H1 (cell line): ENCODE data around the gene DCANP1. TPM values are rescaled to one million over a fixed set of nuclear protein-coding genes. Genes with fewer than 3 reads are reported as not detected.

Experiments
- CTCF ChIA-PET: fragments of 300-600 bp; sonication (Branson Sonifier 250); formaldehyde crosslinking; loops from one replicate; lab custom pipeline; 2021; ENCODE audit not compliant: partially characterized antibody; lab: Charles Lee
- POLR2A ChIA-PET: fragments of 300-600 bp; sonication (Branson Sonifier 250); formaldehyde crosslinking; loops from one replicate; lab custom pipeline; 2021; ENCODE audit warnings: inconsistent platforms; ENCODE audit not compliant: partially characterized antibody; lab: Charles Lee
- DNase-seq, 2 experiments: peaks; one replicate each; pipeline versions ENCODE4 v3.0.0 to v3.0.0-alpha.2; 2010 to 2022; ENCODE audit warnings: low spot score in 2 of 2, low read depth in 1 of 2, mixed read lengths in 1 of 2
- FAIRE-seq: peaks from 2 replicates; lab custom pipeline; 2011; peaks lifted over from hg19 to GRCh38; lab: Jason Lieb, UNC
- H2AFZ ChIP-seq: 2 replicates; pipeline ENCODE4 v1.8.1; 2012; ENCODE audit warnings: low read length, inconsistent platforms
- H2AK5ac ChIP-seq: 2 replicates; pipeline ENCODE4 v1.6.1; 2013; ENCODE audit warnings: low read depth, low read length
- H2BK120ac ChIP-seq: replicated peaks from 2 replicates; pipeline ENCODE3; 2013; ENCODE audit warnings: low read depth, low read length, inconsistent platforms
- H2BK12ac ChIP-seq: 2 replicates; pipeline ENCODE4 v1.6.1; 2013; ENCODE audit warnings: low read depth, low read length
- H2BK15ac ChIP-seq: 2 replicates; pipeline ENCODE4 v1.6.1; 2013; ENCODE audit warnings: low read length
- H2BK20ac ChIP-seq: 2 replicates; pipeline ENCODE4 v1.6.1; 2013; ENCODE audit warnings: low read length
- H2BK5ac ChIP-seq: 2 replicates; pipeline ENCODE4 v1.6.1; 2013; ENCODE audit warnings: low read depth, low read length
- H3K14ac ChIP-seq: 2 replicates; pipeline ENCODE4 v1.6.1; 2013; ENCODE audit warnings: inconsistent platforms; ENCODE audit not compliant: insufficient read length
- H3K18ac ChIP-seq: 2 replicates; pipeline ENCODE4 v1.6.1; 2013; ENCODE audit warnings: low read length; ENCODE audit errors: extremely low read depth
- H3K23ac ChIP-seq: 2 replicates; pipeline ENCODE4 v1.6.1; 2013; ENCODE audit warnings: inconsistent platforms; ENCODE audit not compliant: insufficient read length
- H3K23me2 ChIP-seq: 2 replicates; pipeline ENCODE4 v1.6.1; 2013; ENCODE audit warnings: low read depth, low read length
- H3K27ac ChIP-seq: 2 replicates; pipeline ENCODE4 v1.6.1; 2011; ENCODE audit warnings: low read depth, low read length, inconsistent platforms
- H3K27me3 ChIP-seq, 4 experiments: replicated peaks in 1 of 4; 1 replicate in 1 of 4; 2 replicates in 3 of 4; pipeline versions ENCODE4 v1.6.1 to v1.8.1; 2011 to 2013; ENCODE audit warnings: low read length in 3 of 4, mild to moderate bottlenecking in 3 of 4, inconsistent platforms in 2 of 4, mixed read lengths in 2 of 4, moderate library complexity in 1 of 4; ENCODE audit not compliant: control insufficient read depth in 3 of 4, insufficient read depth in 3 of 4; ENCODE audit errors: extremely low read depth in 1 of 4
- H3K36me3 ChIP-seq, 4 experiments: 2 replicates each; pipeline versions ENCODE4 v1.6.1 to v1.8.1; 2011 to 2013; ENCODE audit warnings: mild to moderate bottlenecking in 4 of 4, low read length in 3 of 4, moderate library complexity in 2 of 4, control low read depth in 1 of 4, inconsistent platforms in 1 of 4; ENCODE audit not compliant: insufficient read depth in 4 of 4, control insufficient read depth in 2 of 4
- H3K4ac ChIP-seq: replicated peaks from 2 replicates; pipeline ENCODE3; 2013; ENCODE audit warnings: low read length, low read depth, mixed read lengths, inconsistent platforms; ENCODE audit not compliant: insufficient read length
- H3K4me1 ChIP-seq, 4 experiments: replicated peaks in 1 of 4; 1 replicate in 1 of 4; 2 replicates in 3 of 4; pipeline versions ENCODE4 v1.6.1 to v1.8.1; 2011 to 2013; ENCODE audit warnings: low read length in 3 of 4, inconsistent platforms in 2 of 4, mixed read lengths in 1 of 4; ENCODE audit not compliant: insufficient read depth in 4 of 4, control insufficient read depth in 3 of 4
- H3K4me2 ChIP-seq, 2 experiments: 2 replicates each; pipeline versions ENCODE4 v1.6.1 to v1.8.1; 2011 to 2013; ENCODE audit warnings: low read depth in 2 of 2, low read length in 2 of 2, control low read depth in 1 of 2, inconsistent platforms in 1 of 2, mild to moderate bottlenecking in 1 of 2; ENCODE audit not compliant: insufficient read depth in 1 of 2
- H3K4me3 ChIP-seq, 4 experiments: fragments of 200-600, 300-600 bp in 1 of 4; sonication (generic), shearing (Covaris generic), sonication (Bioruptor Twin) in 1 of 4; 2 replicates each; pipeline versions ENCODE4 v1.5.1 to v1.8.1; 2011 to 2016; ENCODE audit warnings: low read length in 4 of 4, low read depth in 3 of 4, control low read depth in 2 of 4, inconsistent platforms in 2 of 4, mild to moderate bottlenecking in 2 of 4, mixed read lengths in 1 of 4, moderate library complexity in 1 of 4; ENCODE audit not compliant: insufficient read depth in 2 of 4; ENCODE audit errors: extremely low read depth in 1 of 4
- H3K56ac ChIP-seq: replicated peaks from 2 replicates; pipeline ENCODE3; 2013; ENCODE audit warnings: low read depth, mild to moderate bottlenecking, mixed read lengths, low read length, inconsistent platforms; ENCODE audit not compliant: insufficient read length
- H3K79me1 ChIP-seq: 2 replicates; pipeline ENCODE4 v1.6.1; 2013; ENCODE audit warnings: low read depth, low read length, control low read depth
- H3K79me2 ChIP-seq, 2 experiments: 2 replicates each; pipeline versions ENCODE4 v1.6.1 to v1.8.1; 2012 to 2013; ENCODE audit warnings: low read length in 2 of 2, mild to moderate bottlenecking in 2 of 2, inconsistent platforms in 1 of 2; ENCODE audit not compliant: insufficient read depth in 2 of 2, control insufficient read depth in 1 of 2
- H3K9ac ChIP-seq, 4 experiments: replicated peaks in 1 of 4; 1 replicate in 1 of 4; 2 replicates in 3 of 4; pipeline versions ENCODE4 v1.6.1 to v1.8.1; 2011 to 2013; ENCODE audit warnings: low read depth in 3 of 4, low read length in 3 of 4, control low read depth in 2 of 4, mild to moderate bottlenecking in 2 of 4, moderate library complexity in 2 of 4, inconsistent platforms in 1 of 4; ENCODE audit errors: extremely low read depth in 1 of 4
- H3K9me3 ChIP-seq, 2 experiments: 2 replicates each; pipeline versions ENCODE4 v1.6.1 to v1.8.1; 2012 to 2013; ENCODE audit warnings: mild to moderate bottlenecking in 2 of 2, moderate library complexity in 2 of 2, control low read depth in 1 of 2, inconsistent platforms in 1 of 2, low read depth in 1 of 2, low read length in 1 of 2, mixed read lengths in 1 of 2; ENCODE audit not compliant: insufficient read depth in 2 of 2
- H4K20me1 ChIP-seq, 2 experiments: replicated peaks in 1 of 2; 2 replicates each; pipeline versions ENCODE3 to v1.8.1; 2011 to 2013; ENCODE audit warnings: inconsistent platforms in 2 of 2, low read length in 2 of 2, mild to moderate bottlenecking in 1 of 2; ENCODE audit not compliant: insufficient read depth in 2 of 2, control insufficient read depth in 1 of 2
- H4K5ac ChIP-seq: 2 replicates; pipeline ENCODE4 v1.6.1; 2013; ENCODE audit warnings: low read length, low read depth, mixed read lengths, inconsistent platforms; ENCODE audit not compliant: insufficient read length
- H4K8ac ChIP-seq: 2 replicates; pipeline ENCODE4 v1.8.0; 2013; ENCODE audit warnings: mild to moderate bottlenecking, moderate library complexity, low read length, inconsistent platforms; ENCODE audit not compliant: insufficient read depth; ENCODE audit errors: extremely low read depth
- H4K91ac ChIP-seq: replicated peaks from 2 replicates; pipeline ENCODE3; 2013; ENCODE audit warnings: low read length, mixed read lengths, inconsistent platforms; ENCODE audit not compliant: insufficient read length
- ASH2L ChIP-seq: fragments of 200-600, 300-600 bp; sonication (generic); IDR thresholded peaks from one replicate; pipeline ENCODE4 v1.7.1; 2017; ENCODE audit warnings: low read length
- BRCA1 ChIP-seq: IDR thresholded peaks from 2 replicates; pipeline ENCODE4 v1.6.1; 2012; ENCODE audit warnings: low read depth, low read length, improper control_type of control experiment
- JUN ChIP-seq: IDR thresholded peaks from 2 replicates; pipeline ENCODE4 v1.6.1; 2011; ENCODE audit warnings: low read depth, mild to moderate bottlenecking, improper control_type of control experiment, low read length
- PHF8 ChIP-seq: fragments of 200-600 bp; sonication (generic); conservative IDR thresholded peaks from 2 replicates; pipeline ENCODE4 v1.7.1; 2012; ENCODE audit warnings: low read depth, mild to moderate bottlenecking, inconsistent platforms, low read length, moderate library complexity
- RBBP5 ChIP-seq: IDR thresholded peaks from 2 replicates; pipeline ENCODE4 v1.7.1; 2012; ENCODE audit warnings: low read depth, mild to moderate bottlenecking, inconsistent platforms, low read length, moderate library complexity, borderline replicate concordance
- RFX5 ChIP-seq: IDR thresholded peaks from 2 replicates; pipeline ENCODE4 v1.6.1; 2011; ENCODE audit warnings: low read depth, low read length, improper control_type of control experiment, borderline replicate concordance
- SIRT6 ChIP-seq: IDR thresholded peaks from one replicate; pipeline ENCODE4 v1.7.1; 2012; ENCODE audit warnings: low read length, inconsistent platforms
- TCF12 ChIP-seq: IDR thresholded peaks from 2 replicates; pipeline ENCODE4 v1.6.1; 2011; ENCODE audit warnings: low read depth, mild to moderate bottlenecking, low read length
- WGBS, 2 experiments: shearing (Covaris generic) in 1 of 2; methylation state at CpG; one replicate each; pipeline versions ENCODE4 v1.1.6 to v1.1.7; 2013 to 2015; ENCODE audit warnings: low lambda C conversion rate in 2 of 2, mixed read lengths in 2 of 2, inconsistent platforms in 1 of 2, low coverage in 1 of 2, missing lambda C conversion rate in 1 of 2; ENCODE audit not compliant: insufficient replicate concordance in 2 of 2, insufficient coverage in 1 of 2, insufficient read length in 1 of 2; ENCODE audit errors: extremely low coverage in 1 of 2, missing lambda C conversion rate in 1 of 2; 5-methylcytosine and 5-hydroxymethylcytosine counted together
- polyA plus RNA-seq, 7 experiments: library from polyadenylated mRNA; depleted of rRNA in 3 of 7; stranded (reverse) in 5 of 7; unstranded in 2 of 7; fragments of >200 nt in 5 of 7; fragments of 200-250 nt in 2 of 7; gene quantifications; 1 replicate in 5 of 7; 2 replicates in 1 of 7; 4 replicates in 1 of 7; pipeline versions ENCODE4 v1.2.1 to v1.2.3, GENCODE V29; 2011 to 2013; ENCODE audit warnings: missing spikeins in 2 of 7, mixed read lengths in 2 of 7
- total RNA-seq: library from RNA; stranded (reverse); fragmentation: NEBNext Ultra II Directional; extraction: Animal tissue kit (Norgen Biotek cat#: 25700); gene quantifications from 2 replicates; pipeline ENCODE4 v1.2.1, GENCODE V29; 2021
- TF ChIP-seq, protein P1 (sequence below): IDR thresholded peaks from 2 replicates; pipeline ENCODE4 v1.6.1; 2011; ENCODE audit warnings: low read depth, mild to moderate bottlenecking, low read length; ENCODE audit not compliant: insufficient read depth

Gene DCANP1
- total and polyA plus RNA-seq, 2 of the 8 experiments (the other 6 are each of a cell fraction or from before 2014, with no cell fraction given), result not detected

DNA sequence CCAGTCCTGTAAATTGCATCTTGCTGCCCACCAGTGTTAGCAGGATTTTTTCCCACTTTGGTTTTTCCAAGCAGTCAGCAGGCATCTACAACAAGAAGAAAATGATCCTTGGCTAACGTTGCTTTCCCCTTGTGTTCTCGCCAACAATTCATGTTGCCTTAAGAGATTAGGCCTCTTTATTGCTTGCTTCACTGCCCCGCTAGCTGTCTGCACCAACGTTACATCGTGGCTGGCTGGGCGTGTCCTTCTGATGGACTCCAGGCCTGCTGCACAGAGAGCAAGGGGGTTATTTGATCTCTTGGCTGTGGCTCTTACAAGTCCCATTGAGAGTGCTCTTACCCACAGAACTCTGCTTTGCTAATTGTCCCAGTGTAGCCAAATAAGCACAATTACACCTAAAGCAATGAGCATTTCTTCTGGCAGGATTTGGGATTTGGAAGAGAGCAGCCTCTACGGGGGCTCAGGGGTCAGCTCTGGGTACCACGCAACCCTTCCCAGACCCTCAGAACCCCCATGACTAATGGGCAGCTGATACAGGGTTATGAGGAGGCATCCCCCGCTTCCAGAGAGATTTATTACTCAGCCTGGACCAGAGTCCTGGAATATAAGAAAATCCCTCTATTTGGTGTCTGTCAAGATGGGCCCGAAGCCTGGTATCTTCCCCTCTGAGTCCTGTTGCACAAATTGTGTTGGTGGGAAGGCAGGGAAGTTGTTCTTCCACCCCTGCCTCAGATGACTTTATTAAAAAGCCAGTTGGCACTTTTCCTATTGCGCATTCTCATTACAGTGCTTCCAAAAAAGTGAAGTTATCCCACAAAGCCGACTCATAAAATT lies 17.6 kb downstream of the DCANP1 start:
- H3K23me2 ChIP-seq, result no peaks in the 10 kb centered on the region
- no peak overlapping the region for H3K4me2 ChIP-seq
- TF ChIP-seq ASH2L, result no peak
- no peak for TF ChIP-seq JUN
- TF ChIP-seq, protein P1, sequence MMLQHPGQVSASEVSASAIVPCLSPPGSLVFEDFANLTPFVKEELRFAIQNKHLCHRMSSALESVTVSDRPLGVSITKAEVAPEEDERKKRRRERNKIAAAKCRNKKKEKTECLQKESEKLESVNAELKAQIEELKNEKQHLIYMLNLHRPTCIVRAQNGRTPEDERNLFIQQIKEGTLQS, result no peak
- TF ChIP-seq PHF8, result no peak
- TF ChIP-seq TCF12, result no peak
- TF ChIP-seq RBBP5, result no peak
- TF ChIP-seq BRCA1, result no peak
- TF ChIP-seq RFX5, result no peak
- TF ChIP-seq SIRT6, result no peak
- H3K27ac ChIP-seq, result no peak overlapping the region
- no peak overlapping the region for H2AFZ ChIP-seq
- H3K79me1 ChIP-seq, result no peaks in the 10 kb centered on the region
- H3K9me3 ChIP-seq, result peaks cover 0 to 6% of the 10 kb centered on the region in 2 experiments; a peak in 2 of 4 replicates
- H2AK5ac ChIP-seq, result no peak overlapping the region
- H3K14ac ChIP-seq, result no peak overlapping the region
- no peak overlapping the region for H3K56ac ChIP-seq
- no peaks in the 10 kb centered on the region for H3K79me2 ChIP-seq
- no peak overlapping the region for H2BK20ac ChIP-seq
- H2BK15ac ChIP-seq, result no peak overlapping the region
- H3K4me3 ChIP-seq, result no peak overlapping the region
- H3K4me1 ChIP-seq, result no peaks in the 10 kb centered on the region; a peak in 1 of 7 replicates
- CTCF ChIA-PET, result interaction anchor here (0.8 to 1.5 kb wide), 2 partner anchors 9 to 97 kb away, joined by 3 to 6 read pairs; no protein-coding TSS in a partner anchor
- no peak overlapping the region for H3K23ac ChIP-seq
- no peak for FAIRE-seq
- peak in 1 of 2 experiments; percentile 14 for DNase-seq
- POLR2A ChIA-PET, result no interaction called here
- H4K91ac ChIP-seq, result no peak overlapping the region
- H4K5ac ChIP-seq, result no peak overlapping the region
- no peaks in the 10 kb centered on the region for H3K36me3 ChIP-seq
- H3K18ac ChIP-seq, result no peak overlapping the region
- H2BK120ac ChIP-seq, result no peak overlapping the region
- no peaks in the 10 kb centered on the region for H3K27me3 ChIP-seq
- H3K9ac ChIP-seq, result no peak overlapping the region
- no peak overlapping the region for H2BK5ac ChIP-seq
- no peaks in the 10 kb centered on the region for H4K20me1 ChIP-seq
- WGBS, 2 experiments, result 81% methylated on average over 12 of the region's 12 CpGs; no CpG with 5 or more reads in 1 of the 2 experiments
- no peak overlapping the region for H2BK12ac ChIP-seq
- no peak overlapping the region for H4K8ac ChIP-seq
- H3K4ac ChIP-seq, result no peak overlapping the region
